GM21367 (cell line): Measurements from ENCODE around the gene UACA.

Experiments used
- ATAC-seq: cut with Tn5 transposase; IDR thresholded peaks from one replicate; pipeline ENCODE4 v1.9.1; 2021; ENCODE audit not compliant: unreplicated experiment

UACA gene

GRCh38 chr15:70715840-70716485 is 47.4 kb downstream of the UACA start:
- ATAC-seq = no peak

GRCh38 chr15:70714565-70714964 is 48.8 kb downstream of the UACA start:
- ATAC-seq = no peak

- no peak for ATAC-seq
Measured at GRCh38 chr15:70714015-70714414, 49.3 kb downstream of the UACA start.

- no peak for ATAC-seq
Measured at GRCh38 chr15:70712271-70712670, 51.1 kb downstream of the UACA start.

- ATAC-seq = no peak
Measured at GRCh38 chr15:70710714-70711113, 52.6 kb downstream of the UACA start.

GRCh38 chr15:70708839-70709238 is 54.5 kb downstream of the UACA start:
- no peak for ATAC-seq

GRCh38 chr15:70707686-70708300 is 55.6 kb downstream of the UACA start:
- ATAC-seq = no peak

GRCh38 chr15:70704731-70705130 is 58.6 kb downstream of the UACA start:
- ATAC-seq = no peak

- ATAC-seq = no peak
Measured at GRCh38 chr15:70704166-70704565, 59.2 kb downstream of the UACA start.

GRCh38 chr15:70703096-70703878 is 60.1 kb downstream of the UACA start:
- ATAC-seq = no peak

GRCh38 chr15:70702584-70702983 is 60.8 kb downstream of the UACA start:
- ATAC-seq = no peak

- no peak for ATAC-seq
Measured at GRCh38 chr15:70701891-70702568, 61.3 kb downstream of the UACA start.

GRCh38 chr15:70701171-70701570 is 62.2 kb downstream of the UACA start:
- no peak for ATAC-seq

- ATAC-seq = no peak
Measured at GRCh38 chr15:70699890-70700289, 63.5 kb downstream of the UACA start.

- ATAC-seq = no peak
Measured at GRCh38 chr15:70698836-70699390, 64.4 kb downstream of the UACA start.

- no peak for ATAC-seq
Measured at GRCh38 chr15:70698426-70698825, 64.9 kb downstream of the UACA start.

- no peak for ATAC-seq
Measured at GRCh38 chr15:70690491-70691276, 72.7 kb downstream of the UACA start.

- no peak for ATAC-seq
Measured at GRCh38 chr15:70690021-70690420, 73.3 kb downstream of the UACA start.

- no peak for ATAC-seq
Measured at GRCh38 chr15:70687482-70687881, 75.9 kb downstream of the UACA start.

GRCh38 chr15:70680817-70681216 is 82.5 kb downstream of the UACA start:
- ATAC-seq = no peak

- ATAC-seq = no peak
Measured at GRCh38 chr15:70679919-70680231, 83.5 kb downstream of the UACA start.
